AG04450 (cell line): ENCODE results near the gene IMPDH1. TPM values are rescaled to one million over a fixed set of nuclear protein-coding genes. Genes with fewer than 3 reads are reported as not detected.

Source experiments
- CTCF ChIA-PET: fragments of 300-600, 350-600 bp; formaldehyde crosslinking; extraction: SDS; loops from one replicate; lab custom pipeline; 2022; ENCODE audit warnings: antibody characterized with exemption, inconsistent platforms; lab: Charles Lee
- POLR2A ChIA-PET: fragments of 350-600 bp; formaldehyde crosslinking; extraction: SDS; loops from one replicate; lab custom pipeline; 2021; ENCODE audit warnings: antibody characterized with exemption, inconsistent platforms; lab: Yijun Ruan, JAX
- DNase-seq: peaks from one replicate; pipeline ENCODE4 v3.0.0-alpha.2; 2011; ENCODE audit warnings: low read depth, low spot score
- H3K27ac ChIP-seq: one replicate; pipeline ENCODE4 v1.5.1; 2012; ENCODE audit warnings: low read depth, low read length, control low read depth
- H3K27me3 ChIP-seq: one replicate; pipeline ENCODE4 v1.6.0; 2012; ENCODE audit warnings: low read length; ENCODE audit not compliant: control insufficient read depth, insufficient read depth
- H3K4me3 ChIP-seq: 2 replicates; pipeline ENCODE4 v1.5.1; 2011; ENCODE audit warnings: mild to moderate bottlenecking, low read depth, low read length, control low read depth
- H3K9me3 ChIP-seq: 2 replicates; pipeline ENCODE4 v1.5.1; 2012; ENCODE audit warnings: low read length; ENCODE audit not compliant: control insufficient read depth, insufficient read depth
- polyA plus RNA-seq: library from polyadenylated mRNA; depleted of rRNA; stranded (reverse); fragments of >200 nt; gene quantifications from 2 replicates; pipeline ENCODE4 v1.2.3, GENCODE V29; 2011
- TF ChIP-seq, protein P1 (sequence below): IDR thresholded peaks from 2 replicates; pipeline ENCODE4 v1.5.1; 2011; ENCODE audit warnings: low read depth, low read length, control low read depth, inconsistent platforms

Gene IMPDH1
- polyA plus RNA-seq, 1 experiment: 43.8 TPM

DNA sequence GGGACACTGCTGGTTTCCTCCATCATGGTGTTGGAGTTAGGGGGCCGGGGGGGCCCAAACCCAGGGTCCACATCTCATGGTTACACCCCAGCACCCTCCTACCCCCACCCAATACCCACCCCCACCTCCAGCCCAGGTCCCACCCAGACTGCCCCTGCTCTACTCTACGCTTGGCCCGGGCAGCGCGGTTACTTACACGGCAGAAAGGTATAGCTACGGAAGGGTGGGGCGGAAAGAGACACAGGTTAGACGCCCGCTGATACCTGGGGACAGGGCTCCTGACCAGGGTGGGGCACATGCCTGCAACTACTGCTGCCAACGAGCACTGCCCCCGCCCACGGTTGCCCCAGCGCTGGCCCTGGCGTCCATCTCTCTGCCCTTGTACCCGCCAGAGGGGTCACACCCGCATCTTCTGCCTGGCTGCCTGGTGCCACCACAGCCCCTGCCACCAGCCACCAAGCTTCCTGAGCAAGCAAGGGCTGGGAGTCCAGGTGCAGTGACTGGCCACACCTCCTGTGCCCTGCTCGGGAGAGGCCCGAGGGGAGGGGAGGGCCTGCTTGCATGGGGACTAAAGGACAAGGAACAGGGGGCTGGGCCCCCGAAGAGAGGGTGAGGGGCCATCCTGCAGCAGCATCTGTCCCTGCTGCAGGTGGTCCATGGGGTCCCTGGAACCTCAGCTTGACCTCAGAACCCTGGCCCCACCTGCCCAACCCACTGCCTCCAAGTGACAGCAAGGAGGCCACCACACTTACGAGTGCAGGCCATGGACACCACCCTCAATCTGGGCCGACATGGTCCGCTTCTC is 16.1 kb downstream of the IMPDH1 start:
- no peak for DNase-seq
- H3K27ac ChIP-seq: no peak overlapping the region
- no peak overlapping the region for H3K4me3 ChIP-seq
- TF ChIP-seq, protein P1, sequence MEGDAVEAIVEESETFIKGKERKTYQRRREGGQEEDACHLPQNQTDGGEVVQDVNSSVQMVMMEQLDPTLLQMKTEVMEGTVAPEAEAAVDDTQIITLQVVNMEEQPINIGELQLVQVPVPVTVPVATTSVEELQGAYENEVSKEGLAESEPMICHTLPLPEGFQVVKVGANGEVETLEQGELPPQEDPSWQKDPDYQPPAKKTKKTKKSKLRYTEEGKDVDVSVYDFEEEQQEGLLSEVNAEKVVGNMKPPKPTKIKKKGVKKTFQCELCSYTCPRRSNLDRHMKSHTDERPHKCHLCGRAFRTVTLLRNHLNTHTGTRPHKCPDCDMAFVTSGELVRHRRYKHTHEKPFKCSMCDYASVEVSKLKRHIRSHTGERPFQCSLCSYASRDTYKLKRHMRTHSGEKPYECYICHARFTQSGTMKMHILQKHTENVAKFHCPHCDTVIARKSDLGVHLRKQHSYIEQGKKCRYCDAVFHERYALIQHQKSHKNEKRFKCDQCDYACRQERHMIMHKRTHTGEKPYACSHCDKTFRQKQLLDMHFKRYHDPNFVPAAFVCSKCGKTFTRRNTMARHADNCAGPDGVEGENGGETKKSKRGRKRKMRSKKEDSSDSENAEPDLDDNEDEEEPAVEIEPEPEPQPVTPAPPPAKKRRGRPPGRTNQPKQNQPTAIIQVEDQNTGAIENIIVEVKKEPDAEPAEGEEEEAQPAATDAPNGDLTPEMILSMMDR: no peak
- ChIA-PET CTCF (interaction anchor here (0.7 to 19.7 kb wide), 2 partner anchors 34 to 46 kb away, joined by 3 to 474 read pairs; partner anchors contain the start of gene RBM28), POLR2A (no interaction called here)
- no peaks in the 10 kb centered on the region for H3K27me3 ChIP-seq
- H3K9me3 ChIP-seq: no peaks in the 10 kb centered on the region

GRCh38 chr7:128392446-128393327 is 17.1 kb downstream of the IMPDH1 start:
- no peak overlapping the region for H3K4me3 ChIP-seq
- TF ChIP-seq, protein P1: no peak
- POLR2A ChIA-PET: no interaction called here
- DNase-seq: no peak
- H3K9me3 ChIP-seq: no peaks in the 10 kb centered on the region
- no peak overlapping the region for H3K27ac ChIP-seq
- peaks cover 8% of the 10 kb centered on the region for H3K27me3 ChIP-seq
- CTCF ChIA-PET: interaction anchor here (0.7 to 19.7 kb wide), 2 partner anchors 35 to 45 kb away, joined by 3 to 474 read pairs; partner anchors contain the start of gene RBM28

- Histone ChIP-seq H3K27ac (no peak overlapping the region), H3K27me3 (peaks cover 8% of the 10 kb centered on the region), H3K9me3 (no peaks in the 10 kb centered on the region), H3K4me3 (no peak overlapping the region)
- ChIA-PET POLR2A (no interaction called here), CTCF (interaction anchor here (19.7 kb wide), 1 partner anchor 45 kb away, joined by 474 read pairs; the partner anchor contains the start of gene RBM28)
- DNase-seq: no peak
- TF ChIP-seq, protein P1: no peak
Measured at GRCh38 chr7:128391805-128392204, 18.0 kb downstream of the IMPDH1 start.

DNA sequence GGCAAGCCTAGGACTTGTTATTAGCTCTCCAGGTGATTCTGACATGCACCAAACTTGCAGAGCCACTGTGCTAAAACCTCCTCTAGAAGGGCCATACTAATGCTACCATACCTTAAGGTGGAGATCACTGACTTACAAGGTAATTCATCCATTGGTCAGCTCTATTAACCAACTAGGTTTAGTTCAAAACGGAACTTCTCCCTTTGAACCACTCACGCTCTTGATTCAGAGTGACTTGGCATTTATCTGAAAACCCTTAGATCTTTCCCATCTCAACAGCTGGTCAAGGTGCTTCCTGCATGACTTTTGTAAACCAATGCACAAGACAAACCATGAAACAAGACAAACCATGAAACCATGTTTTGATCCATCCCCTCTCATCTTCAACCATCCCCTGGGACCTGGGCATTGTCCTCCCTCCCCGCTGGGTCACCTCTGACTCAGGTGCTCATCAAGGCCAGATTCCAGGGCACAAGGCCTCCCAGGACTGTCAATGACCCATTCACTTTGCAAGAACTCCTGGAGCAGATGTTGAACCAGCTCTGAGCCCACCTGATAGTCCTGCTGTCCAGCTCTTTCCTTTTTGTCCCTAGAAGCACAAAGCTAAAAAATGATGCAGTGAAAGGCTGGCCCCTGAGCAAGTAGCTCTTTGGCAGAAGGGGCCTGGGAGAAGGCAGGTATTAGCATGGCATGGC is 18.8 kb downstream of the IMPDH1 start:
- POLR2A ChIA-PET: interaction anchor here (0.7 kb wide), 1 partner anchor 43 kb away, joined by 3 read pairs; no protein-coding TSS in a partner anchor
- TF ChIP-seq, protein P1: no peak
- no peak overlapping the region for H3K4me3 ChIP-seq
- DNase-seq: no peak
- H3K9me3 ChIP-seq: no peaks in the 10 kb centered on the region
- no peak overlapping the region for H3K27ac ChIP-seq
- CTCF ChIA-PET: interaction anchor here (1.2 to 19.7 kb wide), 2 partner anchors 44 to 69 kb away, joined by 3 to 474 read pairs; partner anchors contain the start of gene RBM28
- peaks cover 14% of the 10 kb centered on the region for H3K27me3 ChIP-seq
